GM21717 (cell line): ENCODE measurements around the gene OSER1.
"Not testable (repeated sequence)": the region's sequence is repeated elsewhere in the genome, so short reads cannot be mapped to it uniquely, and the experiment has no call there.

Experiments used
- ATAC-seq: cut with Tn5 transposase; IDR thresholded peaks from one replicate; pipeline ENCODE4 v1.9.1; 2021; ENCODE audit warnings: mild to moderate bottlenecking, moderate library complexity; ENCODE audit not compliant: unreplicated experiment

Gene OSER1

DNA sequence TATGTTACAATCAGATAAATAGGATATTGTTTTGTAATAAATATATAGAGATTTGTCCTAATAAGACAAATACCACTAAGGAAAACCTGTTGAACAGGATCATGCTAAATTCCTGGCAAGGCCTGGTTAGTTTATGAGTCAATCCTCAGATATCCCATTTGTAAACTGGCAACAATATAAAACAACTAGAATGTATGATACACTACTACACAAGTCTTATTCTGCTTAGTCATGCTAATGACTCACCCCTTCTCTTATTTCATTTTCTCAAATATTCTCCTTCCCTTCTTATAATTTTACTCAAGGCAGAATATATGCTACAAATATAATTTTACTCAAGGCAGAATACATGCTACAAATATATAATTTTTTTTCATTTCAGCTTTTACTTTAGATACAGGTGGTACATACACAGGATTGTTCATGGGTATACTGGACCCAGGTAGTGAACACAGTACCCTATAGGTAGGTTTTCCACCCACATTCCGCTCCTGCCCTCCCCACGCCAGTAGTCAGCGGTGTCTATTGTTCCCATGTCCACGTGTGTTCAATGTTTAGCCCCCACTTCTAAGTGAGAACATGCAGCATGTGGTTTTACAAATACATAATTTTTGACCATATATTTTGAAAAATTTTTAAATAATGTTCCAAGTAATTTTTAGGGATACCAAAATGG, 6.3 kb downstream of the OSER1 start:
- ATAC-seq = no peak

DNA sequence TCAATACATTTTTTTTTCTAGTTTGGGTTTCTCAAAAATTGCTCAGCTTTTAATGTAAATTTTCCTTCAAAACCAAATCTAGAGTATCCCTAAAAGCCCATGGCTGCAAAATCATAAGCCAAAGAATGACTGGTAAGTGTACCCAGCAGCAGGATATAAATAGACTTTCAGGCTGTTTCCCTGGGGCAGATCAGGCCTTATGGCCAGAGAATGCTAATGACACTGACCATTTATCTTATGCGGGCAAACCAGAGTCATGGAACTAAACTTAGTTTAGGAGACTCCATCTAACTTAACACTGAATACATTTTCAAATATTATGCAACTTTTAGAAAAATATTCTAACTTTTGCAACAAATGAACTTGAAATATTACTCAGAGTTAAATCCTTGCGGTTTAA, 7.4 kb downstream of the OSER1 start:
- ATAC-seq = no peak

- ATAC-seq = no peak
Observed at GRCh38 chr20:44200983-44201382, 9.6 kb downstream of the OSER1 start.

GRCh38 chr20:44200371-44200770, 10.2 kb downstream of the OSER1 start:
- no peak for ATAC-seq

- ATAC-seq = no peak
Observed at GRCh38 chr20:44199877-44200276, 10.7 kb downstream of the OSER1 start.

- no peak for ATAC-seq
Observed at GRCh38 chr20:44198872-44199271, 11.7 kb downstream of the OSER1 start.

DNA sequence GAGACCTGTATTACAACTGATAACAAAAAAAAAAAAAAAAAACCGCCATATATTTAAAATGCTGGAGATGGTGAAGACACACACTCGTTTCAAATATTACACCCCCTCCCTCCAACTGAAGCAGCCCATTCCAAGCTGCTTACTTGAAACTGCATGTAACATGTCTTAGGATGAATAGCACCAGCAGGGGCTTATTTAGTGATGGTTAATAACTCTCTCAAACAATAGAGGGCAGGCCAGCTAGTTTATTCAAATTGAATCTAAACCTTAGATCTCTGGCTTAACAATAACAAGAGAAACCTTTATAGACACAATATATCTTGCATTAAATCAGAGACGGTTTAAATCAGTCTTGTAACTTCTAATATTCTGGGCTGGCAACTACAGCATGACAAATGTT, 14.3 kb downstream of the OSER1 start:
- ATAC-seq = no peak

GRCh38 chr20:44195605-44196004, 15.0 kb downstream of the OSER1 start:
- no peak for ATAC-seq

DNA sequence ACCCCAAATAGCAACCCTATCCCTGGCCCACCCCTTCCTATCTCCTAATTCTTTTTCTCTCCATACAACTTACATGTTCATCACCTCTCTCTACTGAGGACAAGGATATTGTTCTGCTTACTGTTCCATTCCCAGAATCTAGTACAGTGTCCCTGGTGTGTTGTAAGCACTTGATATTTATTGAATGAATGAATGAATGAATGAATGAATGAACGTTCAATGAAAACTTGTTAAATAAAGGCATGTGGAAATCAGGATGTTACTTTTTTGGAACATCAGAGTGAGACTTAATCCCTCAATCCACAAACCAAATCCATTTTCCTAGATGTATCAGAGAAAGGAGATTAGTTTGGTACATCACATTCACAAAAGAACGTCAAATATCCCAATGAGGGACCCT, 16.8 kb downstream of the OSER1 start:
- no peak for ATAC-seq

DNA sequence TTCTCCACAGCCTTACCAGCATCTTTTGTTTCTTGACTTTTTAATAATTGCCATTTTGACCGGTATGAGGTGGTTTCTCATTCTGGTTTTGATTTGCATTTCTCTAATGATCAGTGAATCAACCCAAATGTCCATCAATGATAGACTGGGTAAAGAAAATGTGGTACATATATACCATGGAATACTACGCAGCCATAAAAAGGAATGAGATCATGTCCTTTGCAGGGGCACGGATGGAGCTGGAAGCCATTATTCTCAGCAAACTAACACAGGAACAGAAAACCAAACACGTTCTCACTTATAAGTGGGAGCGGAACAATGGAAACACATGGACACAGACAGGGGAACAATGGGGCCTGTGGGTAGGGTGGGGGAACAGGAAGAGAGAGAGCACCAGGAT, 18.9 kb downstream of the OSER1 start:
- ATAC-seq = not testable (repeated sequence)

DNA sequence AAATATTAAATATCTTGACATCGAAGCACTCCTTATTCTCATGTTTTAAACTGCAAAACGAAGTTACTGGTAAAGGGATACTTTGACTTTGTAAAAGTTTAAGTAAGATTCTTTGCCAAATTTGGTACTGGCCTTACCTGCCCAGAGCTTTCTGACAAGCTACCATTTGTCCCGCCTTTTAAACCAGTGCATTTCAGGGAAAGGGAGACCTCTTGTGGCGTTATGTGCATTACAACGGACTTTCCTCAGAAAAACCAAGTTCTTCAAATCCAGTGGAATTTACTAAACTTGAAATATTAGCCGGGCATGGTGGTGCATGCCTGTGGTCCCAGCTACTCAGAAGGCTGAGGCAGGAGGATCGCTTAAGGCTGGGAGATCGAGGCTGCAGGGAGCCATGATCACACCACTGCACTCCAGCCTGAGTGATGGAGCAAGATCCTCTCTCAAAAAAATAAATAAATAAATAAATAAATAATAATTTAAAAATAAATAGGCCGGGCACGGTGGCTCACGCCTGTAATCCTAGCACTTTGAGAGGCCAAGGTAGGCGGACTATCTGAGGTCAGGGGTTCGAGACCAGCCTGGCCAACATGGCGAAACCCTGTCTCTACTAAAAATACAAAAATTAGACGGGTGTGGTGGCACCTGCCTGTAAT, 20.2 kb downstream of the OSER1 start:
- ATAC-seq = not testable (repeated sequence)

GRCh38 chr20:44188752-44189151, 21.8 kb downstream of the OSER1 start:
- ATAC-seq = no peak

- ATAC-seq = no peak
Observed at GRCh38 chr20:44187772-44188709, 22.5 kb downstream of the OSER1 start.

DNA sequence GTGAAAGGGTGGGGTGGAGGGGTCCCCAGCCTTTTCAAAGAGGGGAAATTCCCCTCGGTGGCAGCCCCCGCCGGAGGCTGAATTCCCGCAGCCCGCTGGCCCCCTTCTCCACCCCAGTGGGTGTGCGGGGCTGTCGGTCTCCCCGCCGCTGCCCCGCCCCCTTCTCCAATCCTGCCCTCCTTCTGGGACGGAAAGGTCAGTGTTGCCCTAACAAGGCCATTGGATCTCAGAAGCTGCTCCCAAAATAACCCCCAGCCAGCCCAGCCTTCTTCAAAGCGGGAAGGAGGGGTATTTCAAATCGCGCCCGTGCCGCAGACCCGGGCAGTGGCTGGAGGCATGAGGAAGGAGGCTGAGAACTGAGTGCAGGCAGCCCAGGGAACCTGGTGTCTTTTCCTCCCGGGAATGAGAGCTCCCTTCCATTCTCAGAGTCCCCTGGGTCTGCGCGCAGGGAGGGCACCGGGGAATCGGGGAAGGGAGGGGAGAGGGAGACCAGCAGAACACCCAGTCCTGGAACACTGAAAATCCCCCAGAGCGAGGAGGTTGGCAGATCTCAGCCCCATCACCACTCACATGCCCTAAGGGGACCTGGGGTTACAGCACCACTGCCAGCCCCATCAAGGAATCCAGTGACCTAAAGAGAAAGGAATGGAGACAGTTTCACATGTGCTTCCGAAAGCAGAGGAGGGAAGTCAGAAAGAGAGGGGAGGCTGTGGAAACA, 23.4 kb downstream of the OSER1 start, which contains the start of gene JPH2:
Gene JPH2, minus strand, starts transcription at position 135 of the 718 bp plus-strand sequence. CDS start 483 bp downstream, outside the sequence.
- no peak for ATAC-seq

GRCh38 chr20:44186674-44187053, 23.9 kb downstream of the OSER1 start:
- ATAC-seq = no peak

GRCh38 chr20:44186201-44186600, 24.4 kb downstream of the OSER1 start:
- ATAC-seq = no peak

DNA sequence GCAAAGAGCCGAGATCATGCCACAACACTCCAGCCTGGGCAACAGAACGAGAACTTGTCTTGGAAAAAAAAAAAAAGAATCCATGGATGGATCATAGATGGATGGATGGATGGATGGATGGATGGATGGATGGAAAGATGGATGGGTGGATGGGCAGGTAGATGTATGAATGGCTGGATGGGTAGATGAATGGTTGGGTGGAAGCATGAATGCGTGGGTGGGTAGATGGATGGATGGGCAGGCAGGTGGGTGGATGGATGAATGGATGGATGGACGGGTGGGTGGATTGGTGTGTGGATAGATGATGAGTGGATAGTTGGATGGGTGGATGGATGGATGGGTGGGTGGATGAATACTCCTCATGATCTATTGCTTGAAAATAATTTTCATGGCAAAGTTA, 25.0 kb downstream of the OSER1 start:
- no peak for ATAC-seq

- no peak for ATAC-seq
Observed at GRCh38 chr20:44183282-44183681, 27.3 kb downstream of the OSER1 start.

DNA sequence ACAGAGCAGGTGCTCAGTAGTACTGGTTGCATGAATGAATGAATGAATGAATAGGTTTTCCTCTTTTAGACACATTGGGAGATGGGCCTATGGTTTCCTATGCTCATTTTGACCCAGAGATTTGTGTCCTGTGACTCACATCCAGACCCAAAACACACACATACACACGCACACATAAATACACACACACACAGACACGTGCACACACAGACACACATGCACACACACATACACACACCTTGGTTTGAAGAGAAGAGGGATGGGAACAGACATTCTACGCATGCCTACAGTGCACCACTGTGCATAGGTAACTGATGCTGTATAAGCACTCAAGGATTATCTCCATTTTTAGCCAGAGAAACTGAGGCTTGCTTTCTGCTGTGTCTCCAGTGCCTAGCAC, 27.7 kb downstream of the OSER1 start:
- ATAC-seq = no peak

GRCh38 chr20:44182135-44182765, 28.3 kb downstream of the OSER1 start:
- ATAC-seq = no peak
